GM12801 (cell line): Measurements from ENCODE around the gene NCDN.

ENCODE experiments used
- CTCF ChIP-seq: IDR thresholded peaks from one replicate; pipeline ENCODE4 v1.5.1; 2011; ENCODE audit warnings: control low read depth; ENCODE audit not compliant: insufficient read length; ENCODE audit errors: extremely low read depth

Gene NCDN

GRCh38 chr1:35555212-35555584 lies 2.4 kb upstream of the NCDN start:
- no peak for TF ChIP-seq CTCF

- TF ChIP-seq CTCF, result no peak
Measured at GRCh38 chr1:35555601-35556477, 1.8 kb upstream of the NCDN start.

- TF ChIP-seq CTCF, result no peak
Measured at GRCh38 chr1:35556484-35557117, 998 bp upstream of the NCDN start.

- no peak for TF ChIP-seq CTCF
Measured at GRCh38 chr1:35557118-35557610, 435 bp upstream of the NCDN start, which contains the start of gene KIAA0319L. TSS of gene KIAA0319L (minus strand) at chr1:35557403. CDS start at chr1:35554491, 2,912 bp downstream.

GRCh38 chr1:35558374-35559316 lies 1.0 kb downstream of the NCDN start:
- TF ChIP-seq CTCF, result no peak

GRCh38 chr1:35559317-35559944 lies 1.8 kb downstream of the NCDN start:
- no peak for TF ChIP-seq CTCF
